Neural cell (in vitro differentiated cells): ENCODE results near the gene TMEM140. TPM values are rescaled to one million over a fixed set of nuclear protein-coding genes. Genes with fewer than 3 reads are reported as not detected.

Source experiments
- H2AFZ ChIP-seq: fragments of 200-600, 300-800 bp; sonication (generic), shearing (Covaris generic); 2 replicates; pipeline ENCODE4 v1.6.0; 2014; ENCODE audit warnings: low read depth, mild to moderate bottlenecking, antibody characterized with exemption, low read length, moderate library complexity
- H3F3A ChIP-seq: fragments of 200-600 bp; shearing (Covaris generic); 2 replicates; pipeline ENCODE4 v1.6.1; 2016; ENCODE audit warnings: mild to moderate bottlenecking, moderate library complexity, mixed read lengths, antibody characterized with exemption, low read length; ENCODE audit not compliant: insufficient read depth, poor library complexity, severe bottlenecking
- H3K27ac ChIP-seq: fragments of 200-600, 300-800 bp; sonication (generic), shearing (Covaris generic); 2 replicates; pipeline ENCODE4 v1.5.1; 2014; ENCODE audit warnings: mild to moderate bottlenecking, low read length, moderate library complexity
- H3K27me3 ChIP-seq: fragments of 300-800, 200-600 bp; sonication (generic), shearing (Covaris generic); 2 replicates; pipeline ENCODE4 v1.6.0; 2014; ENCODE audit warnings: mild to moderate bottlenecking, low read depth, low read length, moderate library complexity; ENCODE audit not compliant: insufficient read depth
- H3K36me3 ChIP-seq: fragments of 300-800, 200-600 bp; sonication (generic), shearing (Covaris generic); 2 replicates; pipeline ENCODE4 v1.5.1; 2014; ENCODE audit warnings: mild to moderate bottlenecking, antibody characterized with exemption, low read length, moderate library complexity; ENCODE audit not compliant: insufficient read depth
- H3K4me2 ChIP-seq: fragments of 300-800, 200-600 bp; sonication (generic), shearing (Covaris generic); 2 replicates; pipeline ENCODE4 v1.6.0; 2014; ENCODE audit warnings: mild to moderate bottlenecking, low read length
- H3K4me3 ChIP-seq: fragments of 300-800, 200-600 bp; sonication (generic), shearing (Covaris generic); 2 replicates; pipeline ENCODE4 v1.5.1; 2014; ENCODE audit warnings: mild to moderate bottlenecking, low read length, moderate library complexity
- H3K79me2 ChIP-seq: fragments of 200-600 bp; shearing (Covaris generic); replicated peaks from 2 replicates; pipeline ENCODE4 v1.6.0; 2014; ENCODE audit warnings: mild to moderate bottlenecking, low read length, moderate library complexity; ENCODE audit not compliant: insufficient read depth
- H3K9ac ChIP-seq: fragments of 300-800, 200-600 bp; sonication (generic), shearing (Covaris generic); 2 replicates; pipeline ENCODE4 v1.6.1; 2016; ENCODE audit warnings: mild to moderate bottlenecking, low read length, mixed read lengths
- H3K9me2 ChIP-seq: fragments of 200-600 bp; shearing (Covaris generic); 2 replicates; pipeline ENCODE4 v1.6.1; 2016; ENCODE audit warnings: mild to moderate bottlenecking, low read length, mixed read lengths; ENCODE audit not compliant: insufficient read depth
- H3K9me3 ChIP-seq: fragments of 200-600, 300-800 bp; sonication (generic), shearing (Covaris generic); 2 replicates; pipeline ENCODE4 v1.6.1; 2016; ENCODE audit warnings: mild to moderate bottlenecking, mixed run types, low read length, moderate library complexity, mixed read lengths
- H4K20me1 ChIP-seq: fragments of 200-600 bp; shearing (Covaris generic); 2 replicates; pipeline ENCODE4 v1.6.1; 2016; ENCODE audit warnings: mild to moderate bottlenecking, mixed run types; ENCODE audit not compliant: insufficient read depth
- EP300 ChIP-seq: fragments of 450-650 bp; conservative IDR thresholded peaks from 2 replicates; pipeline ENCODE4 v1.6.1; 2014; ENCODE audit warnings: antibody characterized with exemption, mild to moderate bottlenecking, moderate library complexity; ENCODE audit not compliant: poor library complexity, severe bottlenecking
- EZH2 ChIP-seq: fragments of 200-600, 300-800 bp; shearing (Covaris generic), sonication (generic); IDR thresholded peaks from 2 replicates; pipeline ENCODE4 v1.6.1; 2014; ENCODE audit warnings: antibody characterized with exemption, low read length, borderline replicate concordance, mild to moderate bottlenecking; ENCODE audit not compliant: insufficient read depth, poor library complexity, severe bottlenecking
- MXI1 ChIP-seq: fragments of 450-650 bp; conservative IDR thresholded peaks from 2 replicates; pipeline ENCODE4 v1.6.1; 2014; ENCODE audit warnings: antibody characterized with exemption, mild to moderate bottlenecking; ENCODE audit not compliant: poor library complexity, severe bottlenecking
- POLR2AphosphoS5 ChIP-seq: IDR thresholded peaks from 2 replicates; pipeline ENCODE4 v1.6.1; 2012
- RAD21 ChIP-seq: fragments of 450-650 bp; conservative IDR thresholded peaks from 2 replicates; pipeline ENCODE4 v1.6.1; 2014; ENCODE audit warnings: antibody characterized with exemption, mild to moderate bottlenecking, moderate library complexity
- SMC3 ChIP-seq: fragments of 450-650 bp; conservative IDR thresholded peaks from 2 replicates; pipeline ENCODE4 v1.6.1; 2014; ENCODE audit warnings: antibody characterized with exemption, mild to moderate bottlenecking, moderate library complexity; ENCODE audit not compliant: poor library complexity
- TAF1 ChIP-seq: IDR thresholded peaks from 2 replicates; pipeline ENCODE4 v1.6.1; 2012; ENCODE audit warnings: low read depth
- polyA plus RNA-seq: library from polyadenylated mRNA; depleted of rRNA; stranded (reverse); fragments of >200 nt; gene quantifications from 2 replicates; pipeline ENCODE4 v1.2.3, GENCODE V29; 2014
- TF ChIP-seq, protein P1 (sequence below): fragments of 450-650 bp; IDR thresholded peaks from 2 replicates; pipeline ENCODE4 v1.5.1; 2014; ENCODE audit warnings: antibody characterized with exemption, mild to moderate bottlenecking, moderate library complexity; ENCODE audit not compliant: poor library complexity, severe bottlenecking
- TF ChIP-seq, protein P2 (sequence below): IDR thresholded peaks from 2 replicates; pipeline ENCODE4 v1.6.1; 2012; ENCODE audit warnings: borderline replicate concordance

TMEM140 gene
- polyA plus RNA-seq, 1 donor from 2014 or later = 0.15 TPM

DNA sequence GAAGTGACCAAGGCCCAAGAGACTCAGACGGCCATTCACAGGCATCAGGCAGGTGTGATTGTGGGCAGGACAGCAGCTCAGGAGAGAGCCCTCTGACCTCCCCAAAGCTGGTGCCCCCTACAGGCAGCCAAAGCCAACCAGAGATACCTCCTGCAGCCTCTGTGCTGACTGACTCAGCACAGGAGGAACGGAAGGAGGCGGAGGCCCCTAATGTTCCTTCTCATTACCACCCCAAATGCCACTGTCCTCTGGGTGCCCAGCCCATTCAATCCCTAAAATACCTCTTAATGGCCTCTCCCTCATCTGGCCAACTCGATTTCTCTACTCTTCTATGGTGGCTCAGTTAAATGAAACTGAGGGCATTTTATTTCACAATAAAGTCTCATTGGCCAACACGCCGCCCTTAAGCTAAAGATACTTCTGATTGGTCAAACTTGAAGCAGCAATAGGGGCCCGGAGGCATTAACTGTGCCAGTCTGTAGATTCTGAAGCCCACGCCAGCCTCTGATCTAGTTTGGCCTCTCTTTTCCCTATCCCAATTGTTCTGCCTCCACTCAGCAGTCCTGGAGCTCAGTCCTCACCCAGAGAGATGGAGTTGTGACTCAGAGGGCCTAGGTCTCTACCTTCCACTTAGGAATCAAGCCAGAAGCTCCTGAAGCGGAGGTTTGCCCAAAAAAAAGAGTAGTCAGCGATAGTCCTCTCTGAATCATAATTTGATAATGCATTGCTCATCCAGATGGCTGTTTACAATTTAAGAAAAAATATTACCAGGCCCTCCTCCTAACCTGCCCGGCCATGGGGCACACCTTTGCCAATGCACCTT, 21.5 kb downstream of the TMEM140 start:
- Histone ChIP-seq H3K79me2 (peaks cover 8% of the 10 kb centered on the region), H3K9me3 (no peaks in the 10 kb centered on the region), H3K9me2 (no peaks in the 10 kb centered on the region), H2AFZ (no peak overlapping the region), H3F3A (no peaks in the 10 kb centered on the region), H3K4me2 (peak overlapping the region; percentile 59), H3K4me3 (peak overlapping the region; percentile 96), H3K36me3 (no peaks in the 10 kb centered on the region), H3K9ac (peak overlapping the region; percentile 69), H3K27ac (no peak overlapping the region), H4K20me1 (no peaks in the 10 kb centered on the region), H3K27me3 (no peaks in the 10 kb centered on the region)
- TF ChIP-seq, protein P1, sequence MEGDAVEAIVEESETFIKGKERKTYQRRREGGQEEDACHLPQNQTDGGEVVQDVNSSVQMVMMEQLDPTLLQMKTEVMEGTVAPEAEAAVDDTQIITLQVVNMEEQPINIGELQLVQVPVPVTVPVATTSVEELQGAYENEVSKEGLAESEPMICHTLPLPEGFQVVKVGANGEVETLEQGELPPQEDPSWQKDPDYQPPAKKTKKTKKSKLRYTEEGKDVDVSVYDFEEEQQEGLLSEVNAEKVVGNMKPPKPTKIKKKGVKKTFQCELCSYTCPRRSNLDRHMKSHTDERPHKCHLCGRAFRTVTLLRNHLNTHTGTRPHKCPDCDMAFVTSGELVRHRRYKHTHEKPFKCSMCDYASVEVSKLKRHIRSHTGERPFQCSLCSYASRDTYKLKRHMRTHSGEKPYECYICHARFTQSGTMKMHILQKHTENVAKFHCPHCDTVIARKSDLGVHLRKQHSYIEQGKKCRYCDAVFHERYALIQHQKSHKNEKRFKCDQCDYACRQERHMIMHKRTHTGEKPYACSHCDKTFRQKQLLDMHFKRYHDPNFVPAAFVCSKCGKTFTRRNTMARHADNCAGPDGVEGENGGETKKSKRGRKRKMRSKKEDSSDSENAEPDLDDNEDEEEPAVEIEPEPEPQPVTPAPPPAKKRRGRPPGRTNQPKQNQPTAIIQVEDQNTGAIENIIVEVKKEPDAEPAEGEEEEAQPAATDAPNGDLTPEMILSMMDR = peak; percentile 14
- TF ChIP-seq RAD21 (no peak), SMC3 (no peak), MXI1 (no peak), POLR2AphosphoS5 (no peak), EZH2 (no peak)
- TF ChIP-seq, protein P2, sequence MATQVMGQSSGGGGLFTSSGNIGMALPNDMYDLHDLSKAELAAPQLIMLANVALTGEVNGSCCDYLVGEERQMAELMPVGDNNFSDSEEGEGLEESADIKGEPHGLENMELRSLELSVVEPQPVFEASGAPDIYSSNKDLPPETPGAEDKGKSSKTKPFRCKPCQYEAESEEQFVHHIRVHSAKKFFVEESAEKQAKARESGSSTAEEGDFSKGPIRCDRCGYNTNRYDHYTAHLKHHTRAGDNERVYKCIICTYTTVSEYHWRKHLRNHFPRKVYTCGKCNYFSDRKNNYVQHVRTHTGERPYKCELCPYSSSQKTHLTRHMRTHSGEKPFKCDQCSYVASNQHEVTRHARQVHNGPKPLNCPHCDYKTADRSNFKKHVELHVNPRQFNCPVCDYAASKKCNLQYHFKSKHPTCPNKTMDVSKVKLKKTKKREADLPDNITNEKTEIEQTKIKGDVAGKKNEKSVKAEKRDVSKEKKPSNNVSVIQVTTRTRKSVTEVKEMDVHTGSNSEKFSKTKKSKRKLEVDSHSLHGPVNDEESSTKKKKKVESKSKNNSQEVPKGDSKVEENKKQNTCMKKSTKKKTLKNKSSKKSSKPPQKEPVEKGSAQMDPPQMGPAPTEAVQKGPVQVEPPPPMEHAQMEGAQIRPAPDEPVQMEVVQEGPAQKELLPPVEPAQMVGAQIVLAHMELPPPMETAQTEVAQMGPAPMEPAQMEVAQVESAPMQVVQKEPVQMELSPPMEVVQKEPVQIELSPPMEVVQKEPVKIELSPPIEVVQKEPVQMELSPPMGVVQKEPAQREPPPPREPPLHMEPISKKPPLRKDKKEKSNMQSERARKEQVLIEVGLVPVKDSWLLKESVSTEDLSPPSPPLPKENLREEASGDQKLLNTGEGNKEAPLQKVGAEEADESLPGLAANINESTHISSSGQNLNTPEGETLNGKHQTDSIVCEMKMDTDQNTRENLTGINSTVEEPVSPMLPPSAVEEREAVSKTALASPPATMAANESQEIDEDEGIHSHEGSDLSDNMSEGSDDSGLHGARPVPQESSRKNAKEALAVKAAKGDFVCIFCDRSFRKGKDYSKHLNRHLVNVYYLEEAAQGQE = no peak

DNA sequence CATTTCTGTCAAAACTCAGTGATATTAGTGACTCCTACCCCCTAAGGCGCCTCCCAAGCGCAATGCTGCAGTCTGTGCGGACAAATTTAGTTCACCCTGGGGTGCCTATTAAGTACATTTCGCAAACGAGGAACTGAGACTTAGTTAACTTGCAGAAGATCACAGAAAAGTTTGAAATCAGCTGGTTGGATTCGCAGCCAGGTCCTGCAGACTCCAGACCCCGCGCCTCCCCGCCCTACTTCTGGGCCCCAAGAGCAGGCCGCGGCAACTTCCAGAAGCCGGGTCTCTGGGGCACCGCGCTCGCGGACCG, 22.0 kb downstream of the TMEM140 start:
- Histone ChIP-seq H3K9ac (peak overlapping the region; percentile 69), H3K9me2 (no peaks in the 10 kb centered on the region), H3K4me3 (peak overlapping the region; percentile 96), H3K9me3 (no peaks in the 10 kb centered on the region), H3K36me3 (no peaks in the 10 kb centered on the region), H3K4me2 (peak overlapping the region; percentile 59), H3F3A (no peaks in the 10 kb centered on the region), H4K20me1 (no peaks in the 10 kb centered on the region), H2AFZ (peak overlapping the region; percentile 65), H3K27ac (peak overlapping the region; percentile 44), H3K27me3 (no peaks in the 10 kb centered on the region), H3K79me2 (peaks cover 8% of the 10 kb centered on the region)
- TF ChIP-seq RAD21 (no peak), POLR2AphosphoS5 (no peak), SMC3 (no peak), EP300 (no peak), EZH2 (no peak), TAF1 (no peak), MXI1 (no peak)
- TF ChIP-seq, protein P1 = no peak
- TF ChIP-seq, protein P2 = no peak
